ENCODE results near the gene PLCL1. TPM values are rescaled to one million over a fixed set of nuclear protein-coding genes. Genes with fewer than 3 reads are reported as not detected.

The PLCL1 gene
- polyA plus RNA-seq, 1 of the 3 experiments (the other 2 are of a cell fraction), result 7.7 TPM

DNA sequence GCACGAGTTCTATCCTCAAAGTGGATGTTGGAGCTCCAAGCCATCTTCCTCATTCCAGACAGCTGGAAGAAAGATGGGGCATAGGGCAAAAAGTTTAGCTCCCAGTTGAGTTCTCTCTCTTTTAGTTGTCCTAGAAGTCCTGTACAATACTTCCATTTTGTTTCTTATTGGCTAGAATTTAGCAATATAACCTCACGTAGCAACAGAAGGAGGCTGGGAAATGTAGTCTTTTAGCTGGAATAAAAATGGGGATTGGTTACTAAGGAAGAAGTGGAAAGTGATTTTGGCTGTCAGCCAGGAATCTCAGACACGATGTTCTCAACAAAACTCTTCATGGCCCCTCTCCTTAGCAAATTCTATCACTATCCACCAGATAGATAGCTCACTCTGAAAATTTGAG lies 79.9 kb downstream of the PLCL1 start:
- H3K4me2 ChIP-seq, result no peak overlapping the region
- DNase-seq, result no peak
- peak overlapping the region in 1 of 2 experiments; percentile 52; a peak in 1 of 4 replicates for H3K27ac ChIP-seq (ENCODE audit: low read depth in 2 of 2, low read length in 1 of 2)
- ChIA-PET CTCF (no interaction called here), POLR2A (no interaction called here)
- H3K4me1 ChIP-seq (ENCODE audit: control insufficient read depth in 1 of 2, insufficient read depth in 2 of 2, low read depth in 1 of 2, low read length in 1 of 2), result peaks cover 0 to 8% of the 10 kb centered on the region in 2 experiments; a peak in 3 of 4 replicates
- H3K9me2 ChIP-seq, result no peaks in the 10 kb centered on the region
- H3K4me3 ChIP-seq (ENCODE audit: low read depth in 2 of 2, low read length in 1 of 2), result no peak overlapping the region
- H4K20me1 ChIP-seq (ENCODE audit: insufficient read depth), result no peaks in the 10 kb centered on the region
- no peak overlapping the region for H3K9ac ChIP-seq
- no peak overlapping the region for H2AFZ ChIP-seq (ENCODE audit: low read depth)
- H3K36me3 ChIP-seq (replicated peaks in 1 of 2; ENCODE audit: control insufficient read depth in 1 of 2, insufficient read depth in 2 of 2, low read length in 1 of 2), result peaks cover 0 to 3% of the 10 kb centered on the region in 2 experiments
- no peaks in the 10 kb centered on the region for H3K9me3 ChIP-seq
- peaks cover 22% of the 10 kb centered on the region for H3F3A ChIP-seq (replicated peaks; ENCODE audit: insufficient read depth)
- TF ChIP-seq USF1 (IDR thresholded peaks at IDR 0.05; ENCODE audit: borderline replicate concordance, low read depth) (no peak), NRF1 (IDR thresholded peaks at IDR 0.05; ENCODE audit: low read depth, low read length) (no peak), JUND (IDR thresholded peaks at IDR 0.05) (no peak), RXRA (IDR thresholded peaks at IDR 0.05; ENCODE audit: borderline replicate concordance, low read depth) (no peak), TCF12 (IDR thresholded peaks at IDR 0.05) (no peak), IRF3 (IDR thresholded peaks at IDR 0.05; ENCODE audit: low read depth, low read length) (no peak), POLR2AphosphoS5 (IDR thresholded peaks at IDR 0.05; ENCODE audit: low read depth, low read length) (no peak), MEF2A (IDR thresholded peaks at IDR 0.05; ENCODE audit: borderline replicate concordance, low read depth) (no peak)
- TF ChIP-seq, protein P1, sequence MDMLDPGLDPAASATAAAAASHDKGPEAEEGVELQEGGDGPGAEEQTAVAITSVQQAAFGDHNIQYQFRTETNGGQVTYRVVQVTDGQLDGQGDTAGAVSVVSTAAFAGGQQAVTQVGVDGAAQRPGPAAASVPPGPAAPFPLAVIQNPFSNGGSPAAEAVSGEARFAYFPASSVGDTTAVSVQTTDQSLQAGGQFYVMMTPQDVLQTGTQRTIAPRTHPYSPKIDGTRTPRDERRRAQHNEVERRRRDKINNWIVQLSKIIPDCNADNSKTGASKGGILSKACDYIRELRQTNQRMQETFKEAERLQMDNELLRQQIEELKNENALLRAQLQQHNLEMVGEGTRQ (IDR thresholded peaks at IDR 0.05; ENCODE audit: borderline replicate concordance, low read depth, low read length), result no peak
- WGBS (ENCODE audit: low lambda C conversion rate), result 81% methylated on average over 3 of the region's 3 CpGs
- peaks cover 34% of the 10 kb centered on the region for H3K79me2 ChIP-seq (ENCODE audit: insufficient read depth)
- H3K27me3 ChIP-seq (ENCODE audit: insufficient read depth), result no peaks in the 10 kb centered on the region

DNA sequence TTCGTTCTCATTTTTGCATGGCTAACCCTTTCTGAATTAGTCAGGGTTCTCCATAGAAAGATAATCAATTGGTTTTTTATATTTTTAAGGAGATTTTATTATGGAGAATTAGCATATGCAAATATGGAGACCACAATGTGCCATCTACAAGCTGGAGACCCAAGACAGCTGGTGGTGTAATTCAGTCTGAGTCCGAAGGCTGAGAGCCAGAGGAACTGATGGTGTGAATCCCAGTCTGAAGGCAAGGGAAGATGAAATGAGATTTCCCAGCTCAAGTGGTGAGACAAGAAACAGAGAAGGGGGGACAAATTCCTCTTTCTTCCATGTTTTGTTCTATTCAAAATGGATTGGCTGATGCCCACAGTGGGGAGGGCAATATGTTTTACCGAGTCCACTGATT lies 80.7 kb downstream of the PLCL1 start:
- Histone ChIP-seq H4K20me1 (ENCODE audit: insufficient read depth) (no peaks in the 10 kb centered on the region), H3K4me1 (ENCODE audit: control insufficient read depth in 1 of 2, insufficient read depth in 2 of 2, low read depth in 1 of 2, low read length in 1 of 2) (peaks cover 0 to 9% of the 10 kb centered on the region in 2 experiments; a peak in 2 of 4 replicates), H3K9ac (no peak overlapping the region), H3K9me3 (no peaks in the 10 kb centered on the region), H3K27me3 (ENCODE audit: insufficient read depth) (no peaks in the 10 kb centered on the region), H3K27ac (ENCODE audit: low read depth in 2 of 2, low read length in 1 of 2) (no peak overlapping the region), H3K9me2 (no peaks in the 10 kb centered on the region), H3K4me3 (ENCODE audit: low read depth in 2 of 2, low read length in 1 of 2) (no peak overlapping the region), H3K79me2 (ENCODE audit: insufficient read depth) (peaks cover 25% of the 10 kb centered on the region), H3K4me2 (no peak overlapping the region), H3K36me3 (replicated peaks in 1 of 2; ENCODE audit: control insufficient read depth in 1 of 2, insufficient read depth in 2 of 2, low read length in 1 of 2) (peaks cover 0 to 3% of the 10 kb centered on the region in 2 experiments), H2AFZ (ENCODE audit: low read depth) (no peak overlapping the region), H3F3A (replicated peaks; ENCODE audit: insufficient read depth) (peaks cover 19% of the 10 kb centered on the region)
- CTCF ChIA-PET, result no interaction called here
- DNase-seq, result no peak
- TF ChIP-seq EZH2phosphoT487 (IDR thresholded peaks at IDR 0.05; ENCODE audit: borderline replicate concordance, low read depth), result no peak
- POLR2A ChIA-PET, result no interaction called here
- WGBS (ENCODE audit: low lambda C conversion rate), result 92% methylated on average over 3 of the region's 3 CpGs

Measured in SK-N-SH (cell line).